H4 (cell line): ENCODE data around the gene PHF2. TPM values are rescaled to one million over a fixed set of nuclear protein-coding genes. Genes with fewer than 3 reads are reported as not detected.

Experiments
- DNase-seq: peaks from one replicate; pipeline ENCODE4 v3.0.0-alpha.2; 2015; ENCODE audit warnings: low spot score
- total RNA-seq: library from RNA; depleted of rRNA; stranded (reverse); fragments of >200 nt; shearing (Covaris generic); gene quantifications from 2 replicates; pipeline ENCODE4 v1.2.3, GENCODE V29; 2014

Gene PHF2
- total RNA-seq, 1 experiment from 2014 or later = 5.8 TPM

DNA sequence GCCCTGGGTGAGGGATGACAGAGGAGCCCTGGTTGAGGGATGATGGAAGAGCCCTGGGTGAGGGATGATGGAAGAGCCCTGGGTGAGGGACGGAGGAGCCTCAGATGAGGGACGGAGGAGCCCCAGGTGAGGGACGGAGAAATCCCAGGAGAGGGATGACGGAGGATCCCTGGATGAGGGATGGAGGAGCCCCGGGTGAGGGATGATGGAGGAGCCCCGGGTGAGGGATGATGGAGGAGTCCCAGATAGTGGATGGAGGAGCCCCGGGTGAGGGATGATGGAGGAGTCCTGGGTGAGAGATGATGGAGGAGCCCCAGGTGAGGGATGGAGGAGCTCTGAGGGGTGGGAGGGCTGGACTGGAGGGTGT lies 10.9 kb downstream of the PHF2 start:
- DNase-seq = no peak

DNA sequence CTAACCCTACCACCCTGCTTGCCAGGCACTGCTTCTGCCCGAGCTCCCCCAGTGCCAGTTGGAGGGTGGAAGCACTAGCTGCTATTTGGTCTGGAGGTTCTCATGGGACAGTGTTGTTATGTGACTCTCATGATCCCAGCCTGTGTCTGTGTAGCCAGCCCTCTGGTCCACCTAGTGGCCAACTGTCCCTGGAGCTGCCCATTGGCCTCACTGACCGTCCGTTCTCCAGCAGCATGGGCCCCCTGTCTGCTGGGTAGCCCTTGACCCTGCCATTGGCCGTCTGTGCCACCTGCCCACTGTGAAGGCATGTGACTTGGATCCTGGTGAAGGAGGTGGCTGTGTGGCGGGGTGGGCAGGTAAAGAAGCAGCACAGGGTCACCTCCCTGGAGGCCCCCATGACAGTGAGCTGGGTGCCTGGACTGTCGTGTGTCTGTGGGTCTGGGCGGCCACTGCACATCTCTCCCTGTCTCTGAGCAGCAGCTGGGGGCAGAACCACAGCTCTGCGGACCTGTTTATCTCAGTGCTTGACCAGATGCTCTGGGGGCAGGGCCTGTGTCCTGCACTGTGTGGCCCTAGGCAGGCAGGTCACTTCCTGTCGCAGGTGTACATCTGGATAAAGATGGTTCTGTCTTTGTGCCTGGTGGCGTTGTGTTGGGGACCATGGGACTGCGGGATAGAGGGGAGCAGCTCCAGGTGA lies 11.4 kb downstream of the PHF2 start:
- no peak for DNase-seq

DNA sequence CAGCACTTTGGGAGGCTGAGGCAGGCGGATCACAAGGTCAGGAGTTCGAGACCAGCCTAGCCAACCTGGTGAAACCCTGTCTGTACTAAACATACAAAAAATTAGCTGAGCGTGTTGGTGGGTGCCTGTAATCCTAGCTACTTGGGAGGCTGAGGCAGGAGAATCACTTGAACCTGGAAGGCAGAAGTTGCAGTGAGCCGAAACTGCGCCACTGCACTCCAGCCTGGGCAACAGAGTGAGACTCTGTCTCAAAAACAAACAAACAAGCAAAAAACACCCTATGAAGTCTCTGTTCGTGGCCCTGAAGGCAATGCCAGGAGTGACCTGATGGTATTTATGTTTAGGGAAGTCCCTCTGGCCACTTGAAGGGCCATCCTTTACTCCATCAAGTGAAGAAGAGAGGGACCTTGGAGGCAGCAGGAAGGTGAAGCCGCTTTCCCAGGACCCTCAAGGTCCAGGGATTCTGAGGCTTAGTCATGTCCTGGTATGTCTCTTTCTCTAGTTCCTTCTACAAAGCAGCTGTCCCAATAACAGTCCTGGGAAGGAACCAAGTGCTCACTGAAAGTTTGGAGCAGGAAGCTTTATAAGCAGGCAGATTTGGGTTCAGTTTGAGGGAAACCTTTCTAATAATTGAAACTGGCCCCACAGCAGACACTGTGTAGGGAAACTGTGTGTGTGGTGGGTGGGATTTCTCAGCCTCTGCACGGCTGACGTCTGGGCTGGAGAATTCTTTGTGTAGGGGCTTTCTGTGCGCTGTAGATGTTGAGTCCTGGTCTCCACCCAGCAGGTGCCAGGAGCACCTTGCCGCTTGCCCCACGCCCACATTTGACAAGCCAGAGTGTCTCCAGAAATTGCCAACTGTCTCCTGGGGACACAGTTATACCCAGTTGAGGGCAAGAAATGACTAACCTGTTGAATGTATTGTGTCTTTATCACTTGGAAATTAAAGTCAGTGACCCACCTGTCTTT lies 12.5 kb downstream of the PHF2 start:
- no peak for DNase-seq

DNA sequence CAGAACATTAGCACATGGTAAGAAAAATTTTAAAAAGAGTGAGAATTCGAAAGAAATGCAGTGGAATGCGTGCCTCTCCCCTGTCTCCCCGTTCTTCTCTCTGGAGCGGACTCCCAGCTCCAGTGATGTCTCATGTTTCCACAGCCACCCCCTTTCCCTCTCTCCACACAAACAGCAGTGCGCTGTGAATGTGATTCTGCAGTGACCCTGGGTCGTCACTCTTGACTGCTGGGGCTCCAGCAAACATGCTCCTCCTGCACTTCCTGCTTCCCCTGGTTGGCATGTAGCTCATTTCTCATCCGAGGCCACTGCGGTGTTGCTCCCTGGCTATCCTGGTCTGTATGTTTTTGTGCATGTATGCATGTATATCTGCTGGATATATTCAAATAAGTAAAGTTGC lies 13.3 kb downstream of the PHF2 start:
- DNase-seq = no peak

DNA sequence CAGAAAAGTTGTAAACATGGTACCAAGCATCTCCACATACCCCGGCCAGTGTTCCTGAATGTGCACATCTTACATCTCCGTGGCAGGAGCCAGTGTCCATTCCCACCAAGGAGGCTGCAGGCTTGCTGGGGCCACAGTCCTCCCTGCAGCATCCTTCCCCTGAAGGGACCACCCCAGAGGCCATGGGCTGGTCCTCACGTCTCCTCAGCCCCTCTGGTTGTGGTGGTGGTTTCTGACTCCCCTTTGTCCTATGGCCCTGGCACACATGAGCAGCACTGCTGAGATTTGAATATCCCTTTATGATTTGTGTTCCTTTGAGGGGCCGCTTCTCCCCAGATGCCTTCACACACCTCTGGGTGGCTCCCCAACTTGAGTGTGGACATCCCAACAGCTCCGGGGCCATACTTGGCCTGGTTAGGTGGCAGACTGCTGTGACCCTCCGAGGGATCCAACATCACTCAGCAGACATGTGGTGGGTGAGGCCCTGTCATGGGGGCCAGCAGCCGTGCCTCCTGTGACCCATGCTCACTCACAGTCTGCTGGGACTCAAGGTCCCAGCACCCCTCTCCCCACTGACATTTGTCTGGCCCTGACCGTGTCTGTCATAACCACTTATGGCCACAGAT lies 14.3 kb downstream of the PHF2 start:
- DNase-seq = no peak

DNA sequence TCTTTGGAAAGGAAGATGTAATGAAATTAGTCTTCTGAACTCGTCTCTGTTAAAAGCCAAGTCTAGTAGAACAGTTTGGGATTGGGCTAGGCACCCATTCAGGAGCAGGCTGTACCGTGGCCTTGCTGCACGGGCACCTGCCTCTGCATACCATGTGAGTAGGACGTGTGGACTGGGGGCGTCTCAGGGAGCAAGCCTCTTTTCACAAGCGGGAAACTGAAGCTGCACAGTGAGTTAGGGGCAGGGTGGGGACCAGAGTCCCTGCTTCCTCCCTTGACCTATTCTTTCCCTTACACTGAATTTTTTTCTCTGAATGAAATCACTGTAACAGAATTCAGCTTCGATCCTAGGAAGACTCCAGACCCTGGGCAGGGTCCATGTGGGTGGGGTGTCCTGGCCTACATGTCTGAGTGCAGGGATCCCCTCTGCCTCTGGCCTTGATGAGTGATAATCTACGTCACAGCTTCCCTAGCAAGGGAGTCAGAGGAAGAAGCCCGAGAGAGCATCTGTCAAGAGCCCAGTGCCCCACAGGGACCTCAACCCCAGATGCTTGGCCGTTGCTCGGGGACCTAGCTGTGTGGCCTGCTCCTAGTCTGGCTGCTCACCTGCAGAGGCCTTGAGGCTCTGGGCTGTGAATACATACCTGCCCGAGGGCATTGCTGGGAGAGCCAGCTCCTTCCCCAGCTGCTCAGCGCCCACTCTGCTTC lies 15.1 kb downstream of the PHF2 start:
- no peak for DNase-seq

DNA sequence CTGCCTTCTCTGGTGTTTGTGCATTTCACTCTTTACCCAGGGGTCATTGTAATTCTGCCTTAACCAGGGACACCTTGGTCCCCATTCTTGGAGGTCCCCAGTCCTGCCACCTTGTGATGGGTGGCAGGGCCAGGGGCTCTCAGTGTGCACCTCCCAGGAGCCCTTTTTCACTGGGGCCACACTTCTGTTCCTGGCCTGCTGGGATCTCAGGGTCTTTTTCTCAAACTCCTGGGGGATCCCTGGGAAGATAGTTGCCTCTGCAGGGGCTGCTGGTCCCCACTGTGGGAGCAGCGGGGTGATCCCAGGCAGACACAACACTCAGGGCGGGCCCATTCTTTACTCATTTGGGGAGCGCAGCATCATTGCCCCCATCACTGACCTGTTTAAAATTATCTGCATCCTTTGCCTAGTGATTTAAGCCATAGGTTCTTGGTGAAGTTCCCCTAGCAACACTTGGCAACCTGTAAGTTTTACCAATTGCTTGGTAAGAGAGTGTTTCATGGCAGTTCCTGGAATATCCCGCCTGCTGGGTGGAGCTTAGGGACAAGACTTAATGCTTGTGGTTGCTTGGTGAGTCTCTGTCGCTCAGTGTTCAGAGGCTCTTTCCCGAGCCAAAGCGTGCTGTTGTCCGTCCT lies 15.7 kb downstream of the PHF2 start:
- no peak for DNase-seq

DNA sequence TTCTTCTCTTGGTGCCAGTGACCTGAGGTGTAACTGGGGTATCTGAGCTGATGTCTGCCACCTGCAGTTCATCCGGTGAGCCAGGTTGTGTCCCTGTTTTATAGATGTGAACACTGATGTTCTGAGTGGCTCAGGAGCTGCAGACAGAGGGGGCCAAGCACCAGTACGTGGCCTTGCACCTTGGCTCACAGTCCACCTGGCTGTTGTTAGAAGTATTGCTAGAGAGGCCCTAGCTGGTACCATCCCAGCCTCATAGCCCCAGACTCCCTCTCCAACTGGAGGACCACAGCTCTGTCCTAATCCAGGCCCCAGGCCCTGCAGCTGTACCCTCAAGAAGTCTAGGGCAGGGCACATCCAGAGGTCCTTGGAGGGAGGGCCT lies 16.2 kb downstream of the PHF2 start:
- DNase-seq = no peak

DNA sequence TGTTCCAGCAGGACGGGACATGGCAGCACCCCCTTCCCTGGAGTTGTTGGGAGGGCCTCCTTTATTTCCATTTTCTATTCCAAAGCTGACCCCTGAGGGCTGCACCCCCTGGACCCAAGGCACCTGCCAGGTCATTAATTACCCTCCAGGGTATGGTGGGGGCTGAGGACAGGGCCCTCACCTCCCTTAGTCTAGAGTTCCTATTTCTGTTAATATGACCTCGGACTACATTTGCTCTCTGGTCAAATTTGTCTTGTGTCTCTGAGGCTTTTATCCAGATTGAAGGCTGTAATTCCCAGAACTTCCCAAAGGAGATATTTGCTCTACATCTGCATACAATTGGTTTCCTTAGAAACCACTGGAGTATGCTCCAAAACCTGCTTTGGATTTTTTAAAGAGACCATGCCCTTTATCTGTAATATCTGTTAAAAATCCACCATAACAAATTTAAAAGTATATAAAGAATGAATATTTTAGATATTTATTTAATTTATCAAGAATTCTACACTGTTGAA lies 16.8 kb downstream of the PHF2 start:
- DNase-seq = no peak

DNA sequence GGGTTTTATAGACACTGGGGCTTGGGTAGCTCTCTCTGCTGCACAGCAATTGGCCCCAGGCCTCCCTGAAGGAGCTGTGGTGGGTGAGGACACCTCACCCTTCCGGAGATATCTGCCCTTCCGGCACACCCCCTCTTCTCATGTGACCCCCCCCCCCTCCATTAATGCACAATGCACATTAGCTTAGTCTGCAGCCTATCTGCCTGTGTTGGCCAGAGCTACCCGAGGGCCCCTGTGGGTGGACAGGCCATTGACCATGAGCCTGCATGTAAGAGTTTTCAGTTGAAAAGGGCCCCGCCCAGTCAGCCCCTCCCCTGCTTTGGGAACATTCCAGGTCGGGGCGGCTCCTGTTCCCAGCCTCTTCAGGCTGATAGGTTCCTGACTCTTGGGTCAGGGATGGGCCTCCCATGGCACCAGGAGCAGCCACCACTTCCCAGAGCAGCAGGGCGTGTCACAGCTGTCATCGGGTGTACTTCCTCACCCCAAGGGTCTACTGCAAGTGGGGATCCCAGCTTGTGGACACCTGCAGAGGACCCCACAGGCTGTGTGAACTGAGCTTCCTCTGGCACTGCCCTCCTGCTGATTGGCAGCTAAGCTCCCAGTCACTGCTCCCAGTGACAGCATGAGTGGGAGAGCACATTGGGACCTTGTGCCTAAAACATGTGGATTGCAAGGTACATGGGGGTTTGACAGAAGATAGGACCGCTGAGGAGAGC lies 17.8 kb downstream of the PHF2 start:
- DNase-seq = no peak

DNA sequence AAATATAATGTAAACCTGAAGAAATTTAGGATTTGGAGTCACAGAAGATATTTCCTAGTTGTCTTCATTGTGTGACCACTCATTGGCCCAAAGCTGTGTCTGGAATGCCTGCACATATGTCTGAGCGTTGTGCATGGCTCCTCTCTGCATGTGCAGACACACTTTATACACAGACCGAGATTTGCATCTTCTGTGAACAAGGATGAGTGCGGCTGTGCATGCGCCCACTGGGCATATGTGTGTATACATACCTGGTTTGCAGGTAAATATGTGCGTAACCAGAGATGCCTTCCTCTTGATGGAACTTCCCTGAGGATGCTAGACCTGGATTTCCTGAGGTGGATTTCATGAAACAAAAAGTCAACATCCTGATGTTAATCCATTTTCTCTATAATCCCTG lies 19.1 kb downstream of the PHF2 start:
- DNase-seq = no peak

DNA sequence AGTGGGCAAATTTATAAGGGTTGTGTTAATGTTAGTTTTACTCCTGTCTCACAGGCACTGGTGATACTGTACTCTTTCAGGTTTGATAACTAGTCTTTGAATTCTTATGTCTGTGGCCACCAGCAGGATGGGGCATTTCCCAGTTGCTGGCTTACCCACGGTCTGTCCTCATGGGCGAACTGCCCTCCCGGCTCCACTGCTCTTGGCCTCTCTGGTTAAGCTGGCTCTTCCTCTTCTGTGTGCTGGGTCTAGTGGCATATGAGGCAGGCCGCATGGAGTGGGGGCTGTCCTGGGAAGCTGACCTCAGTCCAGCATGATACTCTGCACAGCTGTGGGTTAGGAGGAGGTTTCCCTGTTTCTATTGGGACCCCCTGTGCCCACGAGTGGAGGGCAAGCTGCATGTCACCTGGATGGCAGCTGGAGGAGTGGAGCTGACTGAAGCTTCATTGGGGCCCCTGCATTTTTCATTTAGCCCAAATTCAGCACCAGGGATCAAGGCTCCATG lies 19.5 kb downstream of the PHF2 start:
- DNase-seq = no peak

DNA sequence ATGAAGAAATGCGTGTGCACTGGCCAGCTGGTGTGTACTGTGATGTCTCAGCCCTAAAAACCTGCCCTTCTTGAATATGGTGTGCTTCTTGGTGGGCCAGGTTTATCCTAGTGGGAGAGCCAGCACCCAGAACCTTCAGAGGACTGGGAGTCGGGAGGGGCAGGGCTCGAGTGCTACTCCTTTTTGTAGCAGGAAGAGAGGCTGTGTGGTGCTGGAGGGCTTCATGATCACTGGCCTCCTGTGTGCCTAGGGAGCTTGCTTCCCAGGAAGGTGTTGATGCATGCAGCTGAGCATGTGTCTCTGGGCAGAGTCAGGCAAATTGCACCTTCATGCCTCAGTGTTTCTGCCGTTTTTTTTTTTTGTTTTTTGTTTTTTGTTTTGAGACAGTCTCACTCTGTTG lies 20.0 kb downstream of the PHF2 start:
- no peak for DNase-seq

DNA sequence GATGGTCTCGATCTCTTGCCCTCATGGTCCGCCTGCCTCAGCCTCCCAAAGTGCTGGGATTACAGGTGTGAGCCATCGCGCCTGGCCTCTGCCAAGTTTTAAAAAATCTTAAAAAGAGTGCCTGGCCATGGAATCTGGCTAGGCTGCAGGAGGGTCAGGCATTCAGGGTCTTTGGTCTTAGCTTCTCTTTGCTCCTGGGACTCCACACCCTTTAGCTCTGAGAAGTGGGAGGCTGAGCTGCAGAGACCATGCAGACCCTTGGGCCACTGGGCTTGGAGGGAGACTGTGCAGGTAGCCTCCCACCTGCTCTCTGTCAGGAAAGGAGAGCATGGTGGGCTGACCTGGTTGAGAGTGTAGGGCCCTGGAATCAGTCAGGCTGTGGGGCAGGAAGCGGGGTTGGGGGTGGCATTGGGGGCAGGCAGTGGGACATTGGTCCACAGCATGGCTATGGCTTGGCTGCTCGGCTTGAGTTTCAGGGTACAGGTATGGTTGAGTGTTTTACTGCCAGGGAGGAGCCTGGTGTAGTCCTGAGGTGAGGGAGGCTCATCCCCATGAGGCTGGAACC lies 20.8 kb downstream of the PHF2 start:
- no peak for DNase-seq

DNA sequence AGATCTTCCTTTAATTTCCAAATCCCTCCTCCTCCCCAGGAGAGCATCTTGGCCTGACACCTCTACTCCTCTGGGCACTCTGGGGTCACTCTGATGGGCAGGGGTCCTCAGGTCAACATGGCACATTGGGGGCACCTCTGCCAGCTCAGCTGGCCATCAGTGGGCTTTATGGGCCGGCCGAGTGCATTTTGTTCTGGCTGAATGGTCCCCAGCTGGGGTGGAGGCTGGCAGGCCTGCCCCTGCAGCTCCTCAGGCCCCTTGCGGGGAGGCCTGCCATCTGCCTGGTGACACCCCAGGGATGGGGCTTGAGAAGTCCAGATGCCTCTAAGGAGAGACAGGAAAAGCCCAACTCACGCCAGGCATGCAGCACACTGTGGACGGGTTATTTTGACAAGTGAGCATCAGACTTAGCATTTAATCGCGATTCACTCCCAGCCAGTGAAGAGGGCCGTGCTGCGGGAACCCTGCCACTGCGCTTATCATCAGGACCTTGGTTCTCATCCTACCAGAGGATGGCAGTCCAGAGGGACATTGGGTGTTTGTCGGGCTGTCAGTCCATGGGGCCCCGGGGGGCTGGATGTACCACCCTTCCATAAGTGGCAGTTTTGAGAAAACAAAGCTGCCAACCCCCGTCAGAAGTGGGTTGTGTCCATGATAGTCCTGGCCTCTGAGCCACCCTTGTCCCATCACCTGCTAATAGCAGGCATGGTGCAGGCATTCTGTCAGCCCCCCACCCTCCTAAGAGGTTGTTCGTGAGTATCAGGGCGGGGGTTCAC lies 21.7 kb downstream of the PHF2 start:
- no peak for DNase-seq

DNA sequence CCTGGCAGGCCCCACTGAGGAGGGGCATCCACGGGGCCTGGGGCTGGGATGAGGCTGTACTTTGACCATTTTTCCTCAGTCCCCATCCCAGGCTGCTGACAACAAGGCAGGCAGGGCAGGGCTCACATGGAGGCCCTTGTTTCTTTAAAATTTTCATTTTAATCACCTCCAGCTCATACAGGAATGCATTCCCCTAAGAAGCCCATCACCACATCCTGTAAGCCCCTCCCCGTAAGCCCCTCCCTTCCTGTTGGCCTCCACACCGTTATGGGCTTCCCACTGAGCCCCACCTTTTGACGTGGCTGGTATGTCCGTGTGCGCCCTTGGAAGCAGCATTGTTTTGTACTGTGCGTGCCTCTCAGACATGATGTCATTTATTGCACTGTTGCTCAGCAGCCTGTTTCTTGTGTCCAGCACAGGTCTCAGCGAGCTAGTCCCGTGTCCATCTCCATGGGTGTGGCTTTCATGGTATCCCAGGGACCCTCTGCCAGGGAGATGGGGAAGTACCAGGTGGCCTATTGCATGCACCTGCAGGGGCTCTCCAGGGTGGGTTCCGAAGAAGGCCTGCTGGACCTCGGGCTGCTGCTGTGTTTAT lies 22.4 kb downstream of the PHF2 start:
- no peak for DNase-seq

DNA sequence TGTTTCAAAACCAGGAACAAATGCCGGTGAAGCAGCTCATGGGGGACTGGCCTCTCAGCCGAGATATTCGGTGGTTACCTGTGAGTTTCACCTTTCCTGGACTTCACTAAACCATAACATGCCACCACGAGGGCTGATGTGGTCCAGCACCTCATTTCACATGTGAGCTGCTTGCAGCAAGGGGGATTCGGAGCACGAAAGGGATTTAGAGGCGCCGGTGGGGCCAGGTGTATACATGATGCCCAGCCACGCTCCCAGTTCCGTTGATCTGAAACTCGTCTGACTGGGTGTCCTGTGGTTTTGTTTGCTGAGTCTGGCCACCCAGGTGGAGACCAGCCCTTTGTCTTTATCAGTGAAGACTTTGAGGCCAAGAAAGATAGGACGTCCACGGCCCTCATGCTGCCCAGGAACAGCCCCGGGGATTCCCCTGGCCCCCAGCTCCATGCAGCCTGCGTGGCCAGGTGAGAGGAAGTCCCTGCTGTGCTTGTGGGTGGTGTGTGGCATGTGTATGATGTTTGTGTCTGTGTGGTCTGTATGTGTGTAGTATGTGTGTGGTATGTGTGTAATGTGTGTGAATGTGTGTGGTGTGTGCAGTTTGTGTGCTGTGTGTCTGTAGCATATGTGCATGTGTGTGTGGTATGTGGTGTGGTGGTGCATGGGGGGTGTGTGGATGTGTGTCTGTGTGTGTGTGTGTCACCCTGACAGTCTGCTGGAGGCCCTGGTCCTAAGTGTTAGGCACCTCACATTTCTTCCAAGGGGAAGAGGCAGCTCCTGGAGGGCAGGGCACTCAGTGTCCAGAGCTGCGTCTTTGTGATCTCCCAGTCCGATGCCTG lies 23.4 kb downstream of the PHF2 start:
- DNase-seq = no peak

DNA sequence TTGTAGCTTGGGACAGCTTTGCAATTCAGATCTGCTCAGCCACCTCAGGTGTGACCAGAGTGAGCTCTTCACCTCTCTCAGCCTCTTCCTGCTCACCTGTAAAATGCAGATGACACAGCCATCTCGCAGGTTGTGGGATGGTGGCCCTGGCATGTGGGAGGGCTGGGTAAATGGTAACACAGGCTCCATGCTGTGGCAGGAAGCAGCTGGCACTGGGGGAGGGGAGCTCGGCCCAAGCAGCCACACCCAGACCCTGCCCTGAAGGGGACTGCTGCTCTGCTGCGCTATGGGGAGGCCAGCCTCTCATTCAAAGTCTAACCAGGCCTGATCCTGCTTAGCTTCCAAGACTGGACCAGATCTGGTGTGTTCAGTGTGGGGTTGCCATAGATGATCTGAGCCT lies 24.1 kb downstream of the PHF2 start:
- no peak for DNase-seq
